ENCODE results near the gene PCGF3.

Gene PCGF3

DNA sequence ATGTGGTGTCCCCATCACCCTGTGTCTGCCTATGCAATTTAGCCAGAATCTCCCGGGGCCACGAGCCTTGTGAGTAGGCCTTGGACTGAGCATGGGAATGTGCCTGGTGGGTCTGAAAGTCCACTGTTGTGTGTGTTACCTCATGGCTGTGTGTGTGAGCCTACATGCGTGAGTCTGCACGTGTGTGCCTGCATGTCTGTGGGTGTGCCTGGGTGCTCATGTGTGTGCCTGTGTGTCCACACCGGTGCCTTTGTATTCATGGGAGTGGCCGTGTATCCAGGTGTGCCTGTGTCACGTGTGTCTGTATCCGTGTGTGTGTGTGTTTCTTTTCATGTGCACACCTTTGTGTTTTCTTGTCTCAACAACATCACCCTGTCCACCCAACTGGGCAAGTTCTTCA lies 45.8 kb upstream of the PCGF3 start:
- no peak overlapping the region for H3K27ac ChIP-seq
- TF ChIP-seq CTCF (IDR thresholded peaks at IDR 0.05) (no peak), ZFX (IDR thresholded peaks at IDR 0.05; ENCODE audit: borderline replicate concordance) (no peak)

DNA sequence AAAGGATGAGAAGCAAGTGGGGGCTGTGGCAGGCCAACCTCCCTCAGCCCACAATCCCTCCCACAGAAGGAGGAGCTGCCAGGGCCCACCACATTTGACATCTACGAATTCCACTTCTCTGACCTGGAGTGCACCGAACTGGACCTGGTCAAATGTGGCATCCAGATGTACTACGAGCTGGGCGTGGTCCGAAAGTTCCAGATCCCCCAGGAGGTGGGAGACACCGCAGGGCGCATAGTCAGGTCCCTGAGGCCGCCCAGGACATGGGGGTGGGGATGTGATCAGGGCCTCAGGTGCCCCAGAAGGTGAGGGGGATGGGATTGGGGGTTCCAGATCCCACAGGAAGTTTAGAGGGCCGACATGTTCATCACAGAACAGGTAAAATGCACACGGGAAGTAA lies 45.2 kb upstream of the PCGF3 start:
- no peak overlapping the region for H3K27ac ChIP-seq
- TF ChIP-seq CTCF (IDR thresholded peaks at IDR 0.05) (no peak), ZFX (IDR thresholded peaks at IDR 0.05; ENCODE audit: borderline replicate concordance) (no peak)

- TF ChIP-seq ZFX (IDR thresholded peaks at IDR 0.05; ENCODE audit: borderline replicate concordance) (no peak), CTCF (IDR thresholded peaks at IDR 0.05) (no peak)
Observed at GRCh38 chr4:661231-661630, 44.4 kb upstream of the PCGF3 start.

DNA sequence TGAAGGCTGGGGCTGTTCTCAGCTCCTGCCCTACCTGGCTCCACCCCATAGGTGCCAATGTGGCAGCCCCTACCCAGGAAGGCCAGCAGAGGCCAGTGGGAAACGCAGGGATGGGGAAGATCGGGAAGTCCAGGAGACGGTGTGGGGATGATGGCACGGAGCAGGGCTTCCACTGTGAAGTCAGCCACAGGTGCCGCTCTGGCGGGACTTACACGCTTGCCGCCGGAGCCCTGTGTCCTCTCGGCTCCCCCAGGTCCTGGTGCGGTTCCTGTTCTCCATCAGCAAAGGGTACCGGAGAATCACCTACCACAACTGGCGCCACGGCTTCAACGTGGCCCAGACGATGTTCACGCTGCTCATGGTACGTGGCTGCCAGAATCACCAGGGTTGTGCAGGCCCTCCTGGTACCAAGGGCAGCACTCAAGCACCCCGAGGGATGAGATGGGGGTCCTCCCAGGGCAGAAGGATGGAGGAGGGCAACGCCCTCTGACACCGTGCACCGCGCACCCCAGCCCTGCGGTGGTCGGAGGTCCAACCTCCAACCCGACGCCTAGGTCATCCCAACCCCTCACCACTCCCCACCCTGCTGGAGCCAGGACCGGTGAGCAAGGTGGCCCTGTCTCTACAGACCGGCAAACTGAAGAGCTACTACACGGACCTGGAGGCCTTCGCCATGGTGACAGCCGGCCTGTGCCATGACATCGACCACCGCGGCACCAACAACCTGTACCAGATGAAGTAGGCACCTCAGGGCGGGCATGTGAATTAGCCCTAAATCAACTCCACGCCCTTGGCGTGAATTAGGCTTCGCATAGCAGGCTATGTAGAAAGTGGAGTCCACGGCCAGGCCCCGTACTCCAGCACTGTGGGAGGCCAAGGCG lies 43.5 kb upstream of the PCGF3 start:
- no peak for TF ChIP-seq ZFX (IDR thresholded peaks at IDR 0.05; ENCODE audit: borderline replicate concordance)
- TF ChIP-seq CTCF (IDR thresholded peaks at IDR 0.05) = no peak

More at GRCh38 chr4:661231-661630, 44.4 kb upstream of the PCGF3 start:
- H3K27ac ChIP-seq = no peak overlapping the region

DNA sequence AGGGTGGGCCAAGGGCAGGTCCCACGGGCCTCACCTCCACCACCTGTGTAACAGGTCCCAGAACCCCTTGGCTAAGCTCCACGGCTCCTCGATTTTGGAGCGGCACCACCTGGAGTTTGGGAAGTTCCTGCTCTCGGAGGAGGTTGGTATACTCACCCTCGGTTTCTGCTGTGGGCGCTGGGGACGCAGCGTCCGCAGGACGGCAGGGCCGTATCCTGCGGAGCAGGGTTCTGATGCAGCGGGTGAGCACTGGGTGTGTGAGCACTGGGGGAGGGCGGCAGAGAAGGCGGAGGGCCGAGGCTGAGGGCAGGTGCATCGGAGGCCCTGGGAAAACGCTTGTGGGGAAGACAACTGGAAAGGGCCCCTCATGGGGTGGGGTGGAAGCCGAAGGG lies 42.6 kb upstream of the PCGF3 start:
- H3K27ac ChIP-seq = peak overlapping the region; percentile 76
- TF ChIP-seq CTCF (IDR thresholded peaks at IDR 0.05) = no peak
- no peak for TF ChIP-seq ZFX (IDR thresholded peaks at IDR 0.05; ENCODE audit: borderline replicate concordance)

More for the DNA sequence above, 43.5 kb upstream of the PCGF3 start:
- no peak overlapping the region for H3K27ac ChIP-seq

DNA sequence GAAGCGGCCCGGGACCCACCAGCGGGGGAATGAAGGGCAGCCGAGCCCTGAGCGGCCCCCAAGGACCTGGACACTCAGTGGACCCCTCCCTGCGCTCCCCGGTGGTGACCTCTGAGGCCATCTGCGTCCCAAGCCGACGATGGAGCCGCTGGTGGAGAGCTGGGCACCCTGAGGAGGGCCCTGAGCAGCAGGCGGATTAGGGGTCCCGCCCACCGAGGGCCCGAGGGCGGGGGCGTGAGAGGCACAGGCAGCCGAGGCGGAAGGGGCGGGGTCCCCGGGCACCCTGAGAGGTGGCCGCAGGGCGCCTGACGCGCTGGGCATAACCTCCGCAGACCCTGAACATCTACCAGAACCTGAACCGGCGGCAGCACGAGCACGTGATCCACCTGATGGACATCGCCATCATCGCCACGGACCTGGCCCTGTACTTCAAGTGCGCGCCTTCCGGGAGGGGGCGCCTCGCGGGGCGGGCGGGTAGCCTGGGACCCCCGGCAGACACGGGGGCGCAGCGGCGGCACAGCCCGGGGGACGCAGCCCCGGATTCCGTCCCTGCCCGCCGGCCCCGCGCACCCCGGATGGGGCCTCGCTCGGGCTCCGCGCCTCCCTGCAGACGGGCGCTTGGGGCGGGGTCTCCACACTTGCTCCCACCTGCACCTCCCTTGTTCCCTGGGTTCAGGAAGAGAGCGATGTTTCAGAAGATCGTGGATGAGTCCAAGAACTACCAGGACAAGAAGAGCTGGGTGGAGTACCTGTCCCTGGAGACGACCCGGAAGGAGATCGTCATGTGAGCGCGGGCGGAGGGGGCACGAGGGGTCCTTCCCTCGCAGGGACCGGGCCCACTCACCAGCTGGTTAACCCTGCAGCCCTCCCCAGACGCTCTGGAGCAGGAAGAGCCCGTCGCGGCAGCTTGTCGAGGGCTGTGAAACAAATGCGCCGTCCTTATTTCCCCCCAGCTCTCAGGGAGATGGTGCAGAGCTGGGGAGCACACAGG lies 41.9 kb upstream of the PCGF3 start:
- H3K27ac ChIP-seq = peak overlapping the region; percentile 76
- TF ChIP-seq ZFX (IDR thresholded peaks at IDR 0.05; ENCODE audit: borderline replicate concordance) (no peak), CTCF (IDR thresholded peaks at IDR 0.05) (peak; percentile 63)

Data from 22Rv1 (cell line).